ENCODE results near the gene HDAC1. TPM values are rescaled to one million over a fixed set of nuclear protein-coding genes. Genes with fewer than 3 reads are reported as not detected.

Gene HDAC1
- total and polyA plus RNA-seq, 2 of the 4 experiments (the other 2 are of a cell fraction), result 95.5 to 139 TPM

DNA sequence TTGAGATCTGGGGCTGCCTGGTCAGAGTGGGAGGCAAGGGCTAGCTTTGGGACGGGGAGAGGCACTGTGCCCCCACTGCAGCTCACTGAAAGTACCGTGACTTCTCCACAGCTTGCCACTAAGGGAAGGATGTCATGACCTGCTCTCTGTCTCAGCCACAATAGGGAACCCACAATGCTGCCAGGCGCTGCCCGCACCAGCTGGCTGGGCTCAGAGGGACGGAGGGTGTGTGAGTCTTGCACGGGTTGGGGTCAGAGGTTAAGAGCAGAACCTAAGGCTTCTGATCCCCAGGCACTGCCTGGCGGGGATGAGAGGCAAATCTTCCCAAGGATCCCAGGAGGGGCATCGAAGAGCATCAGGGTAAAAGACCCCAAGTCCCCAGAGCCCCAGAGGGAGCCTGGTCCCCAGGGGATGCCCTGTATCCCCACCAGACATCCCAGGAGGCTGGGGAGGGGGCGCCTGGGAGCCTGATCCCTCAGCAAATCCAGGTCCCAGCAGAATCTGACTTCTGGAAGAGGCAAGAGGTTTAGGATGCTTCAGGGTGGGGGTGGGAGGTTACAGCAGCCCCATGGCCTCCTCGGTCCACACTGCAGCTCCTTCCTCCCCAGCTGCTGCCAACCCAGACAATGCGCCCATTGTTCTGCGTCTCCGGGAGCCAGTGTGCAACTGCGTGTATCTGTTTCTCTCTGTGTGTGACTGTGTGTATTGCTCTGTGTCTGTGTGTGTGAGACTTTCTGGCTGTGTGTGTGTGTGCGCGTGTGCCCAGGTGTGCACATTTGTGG, 46.2 kb downstream of the HDAC1 start:
- Histone ChIP-seq H3K27ac (ENCODE audit: insufficient read depth, low read length) (no peak overlapping the region), H3K9me1 (ENCODE audit: insufficient read depth, low read length) (peaks cover 3% of the 10 kb centered on the region; the same call in 1 of the 2 replicates), H3K9ac (ENCODE audit: low read depth, low read length) (no peak overlapping the region), H3K14ac (replicated peaks; ENCODE audit: low read depth, low read length) (peak overlapping the region; percentile 58), H3K23ac (ENCODE audit: low read depth, low read length) (no peak overlapping the region; the same call in 1 of the 2 replicates), H3K56ac (ENCODE audit: extremely low read depth, insufficient read depth, low read length) (no peak overlapping the region), H3K36me3 (ENCODE audit: control insufficient read depth, insufficient read depth, low read length) (peaks cover 14% of the 10 kb centered on the region), H4K20me1 (ENCODE audit: insufficient read depth, low read length) (peaks cover 23% of the 10 kb centered on the region), H3K79me1 (ENCODE audit: low read depth in 1 of 2, low read length in 2 of 2) (peaks cover 12 to 25% of the 10 kb centered on the region in 2 experiments; a peak in 3 of 4 replicates), H4K5ac (ENCODE audit: low read depth, low read length) (no peak overlapping the region), H3K4ac (ENCODE audit: low read depth, low read length) (no peak overlapping the region), H3K4me3 (ENCODE audit: insufficient read depth, low read depth, low read length) (no peak overlapping the region), H3K4me2 (ENCODE audit: low read depth, low read length) (no peak overlapping the region), H3K18ac (ENCODE audit: low read depth, low read length) (no peak overlapping the region), H2AFZ (replicated peaks; ENCODE audit: low read length, poor library complexity) (no peak overlapping the region), H4K8ac (ENCODE audit: low read depth in 2 of 2, low read length in 2 of 2) (no peak overlapping the region), H3K27me3 (ENCODE audit: control insufficient read depth, insufficient read depth, low read length) (no peaks in the 10 kb centered on the region), H3K4me1 (ENCODE audit: control insufficient read depth, insufficient read depth, low read length) (peaks cover 5% of the 10 kb centered on the region), H2BK15ac (ENCODE audit: low read depth, low read length) (no peak overlapping the region), H2BK120ac (ENCODE audit: low read depth, low read length) (no peak overlapping the region), H2BK5ac (ENCODE audit: low read depth, low read length, poor library complexity, severe bottlenecking) (no peak overlapping the region), H3K9me3 (ENCODE audit: control insufficient read depth, insufficient read depth, low read length) (no peaks in the 10 kb centered on the region), H2AK5ac (ENCODE audit: low read depth, low read length) (peak overlapping the region; percentile 44; the same call in 1 of the 2 replicates), H2BK20ac (ENCODE audit: low read depth, low read length) (no peak overlapping the region), H2AK9ac (replicated peaks; ENCODE audit: low read depth, low read length, poor library complexity) (no peak overlapping the region), H4K91ac (ENCODE audit: insufficient read depth, low read depth, low read length) (no peak overlapping the region)
- no peak for ATAC-seq (ENCODE audit: low read depth)
- intact Hi-C loops (cut with micrococcal nuclease) (loop anchor here (5.0 kb wide), 1 partner anchor 54 kb away; the partner anchor contains the start of gene BSDC1), in situ Hi-C loops (cut with MboI; ENCODE audit: low sequenced_read_pairs) (no loop called here), dilution Hi-C loops (cut with HindIII; ENCODE audit: low sequenced_read_pairs, unreplicated experiment) (no loop called here)
- ChIA-PET POLR2A (ENCODE audit: unreplicated experiment) (no interaction called here), CTCF (no interaction called here)
- BruUV-seq (replicated peaks), result no TSS peak
- WGBS, 2 experiments (ENCODE audit: extremely low coverage in 2 of 2, insufficient read length in 1 of 2), result 67% methylated on average over 3 of the region's 16 CpGs; no CpG with 5 or more reads in 1 of the 2 experiments
- DNase-seq, result peak; percentile 31
- TF ChIP-seq NFE2L2 (IDR thresholded peaks at IDR 0.05; ENCODE audit: low read depth, low read length), result no peak
- TF ChIP-seq RAD21 (IDR thresholded peaks at IDR 0.05; ENCODE audit: low read length), result no peak
- TF ChIP-seq MAZ (IDR thresholded peaks at IDR 0.05; ENCODE audit: borderline replicate concordance, low read depth, low read length), result no peak
- no peak for TF ChIP-seq MAFK (IDR thresholded peaks at IDR 0.05; ENCODE audit: low read depth, low read length)
- TF ChIP-seq CEBPB (IDR thresholded peaks at IDR 0.05; ENCODE audit: low read depth, low read length), result no peak
- TF ChIP-seq, protein P1, sequence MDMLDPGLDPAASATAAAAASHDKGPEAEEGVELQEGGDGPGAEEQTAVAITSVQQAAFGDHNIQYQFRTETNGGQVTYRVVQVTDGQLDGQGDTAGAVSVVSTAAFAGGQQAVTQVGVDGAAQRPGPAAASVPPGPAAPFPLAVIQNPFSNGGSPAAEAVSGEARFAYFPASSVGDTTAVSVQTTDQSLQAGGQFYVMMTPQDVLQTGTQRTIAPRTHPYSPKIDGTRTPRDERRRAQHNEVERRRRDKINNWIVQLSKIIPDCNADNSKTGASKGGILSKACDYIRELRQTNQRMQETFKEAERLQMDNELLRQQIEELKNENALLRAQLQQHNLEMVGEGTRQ (IDR thresholded peaks at IDR 0.05; ENCODE audit: low read depth, low read length), result no peak
- TF ChIP-seq CTCF (conservative IDR thresholded peaks at IDR 0.05; ENCODE audit: low read depth, low read length), result no peak
- TF ChIP-seq BHLHE40 (IDR thresholded peaks at IDR 0.05; ENCODE audit: low read depth, low read length), result no peak
- TF ChIP-seq CHD1 (IDR thresholded peaks at IDR 0.05; ENCODE audit: low read depth, low read length), result no peak
- no peak for TF ChIP-seq POLR2A (IDR thresholded peaks at IDR 0.05; ENCODE audit: low read depth, low read length)
- TF ChIP-seq RCOR1 (IDR thresholded peaks at IDR 0.05; ENCODE audit: insufficient replicate concordance, low read length), result no peak
- TF ChIP-seq, protein P2, sequence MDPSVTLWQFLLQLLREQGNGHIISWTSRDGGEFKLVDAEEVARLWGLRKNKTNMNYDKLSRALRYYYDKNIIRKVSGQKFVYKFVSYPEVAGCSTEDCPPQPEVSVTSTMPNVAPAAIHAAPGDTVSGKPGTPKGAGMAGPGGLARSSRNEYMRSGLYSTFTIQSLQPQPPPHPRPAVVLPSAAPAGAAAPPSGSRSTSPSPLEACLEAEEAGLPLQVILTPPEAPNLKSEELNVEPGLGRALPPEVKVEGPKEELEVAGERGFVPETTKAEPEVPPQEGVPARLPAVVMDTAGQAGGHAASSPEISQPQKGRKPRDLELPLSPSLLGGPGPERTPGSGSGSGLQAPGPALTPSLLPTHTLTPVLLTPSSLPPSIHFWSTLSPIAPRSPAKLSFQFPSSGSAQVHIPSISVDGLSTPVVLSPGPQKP (IDR thresholded peaks at IDR 0.05; ENCODE audit: borderline replicate concordance, low read depth, low read length), result no peak
- TF ChIP-seq SMC3 (IDR thresholded peaks at IDR 0.05; ENCODE audit: low read depth, low read length), result no peak
- TF ChIP-seq FOS (IDR thresholded peaks at IDR 0.05; ENCODE audit: low read depth, low read length), result no peak
- no peak for TF ChIP-seq RFX5 (IDR thresholded peaks at IDR 0.05; ENCODE audit: low read depth, low read length)

Data from IMR-90 (cell line).